Chondrocyte (in vitro differentiated cells): ENCODE measurements around the gene IGFBPL1. TPM values are rescaled to one million over a fixed set of nuclear protein-coding genes. Genes with fewer than 3 reads are reported as not detected.

Experiments
- DNase-seq: peaks from one replicate; pipeline ENCODE4 v3.0.0; 2021; ENCODE audit warnings: mixed read lengths, low spot score
- H3K27ac Mint-ChIP-seq: one replicate; pipeline ENCODE4 v1.8.0; 2021; ENCODE audit warnings: mild to moderate bottlenecking, moderate library complexity, mixed read lengths; ENCODE audit not compliant: unreplicated experiment
- H3K27me3 Mint-ChIP-seq: 2 replicates; pipeline ENCODE4 v1.8.0; 2021; ENCODE audit warnings: low read depth, mixed read lengths
- H3K36me3 Mint-ChIP-seq: 2 replicates; pipeline ENCODE4 v1.8.0; 2021; ENCODE audit warnings: low read depth, mixed read lengths
- H3K4me1 Mint-ChIP-seq: 2 replicates; pipeline ENCODE4 v1.8.0; 2021; ENCODE audit warnings: low read depth, mild to moderate bottlenecking, mixed read lengths
- H3K4me3 Mint-ChIP-seq: one replicate; pipeline ENCODE4 v1.8.0; 2021; ENCODE audit warnings: mild to moderate bottlenecking, moderate library complexity, mixed read lengths; ENCODE audit not compliant: unreplicated experiment
- H3K9me3 Mint-ChIP-seq: 2 replicates; pipeline ENCODE4 v1.8.0; 2021; ENCODE audit warnings: low read depth, mixed read lengths
- total RNA-seq: library from RNA; stranded (reverse); gene quantifications from 3 replicates; pipeline ENCODE4 v1.2.1, GENCODE V29; 2021
- TF ChIP-seq, protein P1 (sequence below): fragments of 200-600 bp; sonication (generic); IDR thresholded peaks from 2 replicates; pipeline ENCODE4 v1.5.0; 2021; ENCODE audit warnings: antibody characterized with exemption, mild to moderate bottlenecking, moderate library complexity

The IGFBPL1 gene
- total RNA-seq, 1 donor from 2014 or later, result 2.8 TPM

DNA sequence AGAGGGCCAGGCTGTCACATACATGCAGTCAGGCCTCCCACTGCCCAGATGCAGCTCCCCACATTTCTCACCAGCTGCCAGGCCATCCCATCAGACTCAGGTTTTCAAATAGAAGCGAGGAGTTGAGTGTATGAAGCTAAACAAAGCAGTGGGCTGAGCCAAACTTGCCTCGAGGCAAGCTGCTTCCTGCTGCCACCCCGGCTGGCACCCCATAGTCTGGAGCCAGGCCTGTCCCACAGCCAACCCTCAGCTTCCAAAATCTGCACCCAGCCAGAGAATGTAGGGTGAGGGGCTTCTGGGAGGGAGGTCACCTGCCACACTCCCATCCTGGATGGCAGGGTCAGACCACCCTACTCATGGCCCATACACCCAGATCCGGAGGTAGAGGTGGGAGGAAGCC lies 54.1 kb downstream of the IGFBPL1 start:
- TF ChIP-seq, protein P1, sequence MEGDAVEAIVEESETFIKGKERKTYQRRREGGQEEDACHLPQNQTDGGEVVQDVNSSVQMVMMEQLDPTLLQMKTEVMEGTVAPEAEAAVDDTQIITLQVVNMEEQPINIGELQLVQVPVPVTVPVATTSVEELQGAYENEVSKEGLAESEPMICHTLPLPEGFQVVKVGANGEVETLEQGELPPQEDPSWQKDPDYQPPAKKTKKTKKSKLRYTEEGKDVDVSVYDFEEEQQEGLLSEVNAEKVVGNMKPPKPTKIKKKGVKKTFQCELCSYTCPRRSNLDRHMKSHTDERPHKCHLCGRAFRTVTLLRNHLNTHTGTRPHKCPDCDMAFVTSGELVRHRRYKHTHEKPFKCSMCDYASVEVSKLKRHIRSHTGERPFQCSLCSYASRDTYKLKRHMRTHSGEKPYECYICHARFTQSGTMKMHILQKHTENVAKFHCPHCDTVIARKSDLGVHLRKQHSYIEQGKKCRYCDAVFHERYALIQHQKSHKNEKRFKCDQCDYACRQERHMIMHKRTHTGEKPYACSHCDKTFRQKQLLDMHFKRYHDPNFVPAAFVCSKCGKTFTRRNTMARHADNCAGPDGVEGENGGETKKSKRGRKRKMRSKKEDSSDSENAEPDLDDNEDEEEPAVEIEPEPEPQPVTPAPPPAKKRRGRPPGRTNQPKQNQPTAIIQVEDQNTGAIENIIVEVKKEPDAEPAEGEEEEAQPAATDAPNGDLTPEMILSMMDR, result no peak
- no peaks in the 10 kb centered on the region for H3K9me3 Mint-ChIP-seq
- H3K27ac Mint-ChIP-seq, result no peak overlapping the region
- no peak overlapping the region for H3K4me3 Mint-ChIP-seq
- peaks cover 2% of the 10 kb centered on the region for H3K27me3 Mint-ChIP-seq
- H3K4me1 Mint-ChIP-seq, result no peaks in the 10 kb centered on the region
- no peaks in the 10 kb centered on the region for H3K36me3 Mint-ChIP-seq
- DNase-seq, result no peak

DNA sequence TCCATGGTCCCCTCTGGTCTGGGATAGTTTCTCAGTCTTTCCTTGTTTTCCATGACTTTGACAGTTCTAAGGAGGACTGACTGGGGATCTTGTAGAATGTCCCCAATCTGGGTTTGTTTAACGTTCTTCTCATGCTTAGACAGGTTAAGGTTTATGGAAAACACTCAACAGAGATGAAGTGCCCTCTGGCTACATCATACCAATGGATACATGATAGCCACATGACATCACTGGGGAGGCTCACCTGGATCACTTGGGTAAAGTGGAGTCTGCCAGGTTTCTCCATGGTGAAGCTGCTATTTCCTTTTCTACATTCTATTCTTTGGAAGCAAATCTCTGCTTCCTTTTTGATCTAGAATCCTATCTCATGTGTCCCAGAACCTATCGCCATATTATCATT lies 55.5 kb downstream of the IGFBPL1 start:
- no peak overlapping the region for H3K27ac Mint-ChIP-seq
- H3K4me1 Mint-ChIP-seq, result peaks cover 2% of the 10 kb centered on the region
- H3K27me3 Mint-ChIP-seq, result peaks cover 2% of the 10 kb centered on the region
- H3K4me3 Mint-ChIP-seq, result no peak overlapping the region
- H3K9me3 Mint-ChIP-seq, result no peaks in the 10 kb centered on the region
- TF ChIP-seq, protein P1, result no peak
- DNase-seq, result no peak
- H3K36me3 Mint-ChIP-seq, result no peaks in the 10 kb centered on the region

DNA sequence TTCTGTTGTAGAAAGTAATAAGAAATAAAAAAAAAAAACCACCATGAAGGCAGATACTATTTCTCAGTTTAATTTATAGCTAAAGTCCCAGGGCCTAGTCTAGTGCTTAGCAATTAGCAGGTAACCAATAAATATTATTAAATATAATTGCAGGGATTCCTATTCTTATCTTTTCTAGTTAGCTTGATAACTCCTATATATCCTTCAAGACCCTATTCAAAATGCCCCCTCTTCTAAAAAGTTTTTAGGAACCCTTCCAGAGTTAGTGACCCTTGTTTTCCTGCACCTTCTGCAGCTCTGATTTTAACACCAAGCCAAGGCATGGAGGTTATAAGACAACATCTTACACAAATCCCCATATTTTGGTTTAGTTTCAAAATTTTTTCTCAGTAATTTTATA lies 56.4 kb downstream of the IGFBPL1 start:
- TF ChIP-seq, protein P1, result no peak
- H3K9me3 Mint-ChIP-seq, result no peaks in the 10 kb centered on the region
- H3K27ac Mint-ChIP-seq, result no peak overlapping the region
- peaks cover 10% of the 10 kb centered on the region for H3K4me1 Mint-ChIP-seq
- no peak overlapping the region for H3K4me3 Mint-ChIP-seq
- no peak for DNase-seq
- H3K27me3 Mint-ChIP-seq, result peaks cover 2% of the 10 kb centered on the region
- H3K36me3 Mint-ChIP-seq, result no peaks in the 10 kb centered on the region

DNA sequence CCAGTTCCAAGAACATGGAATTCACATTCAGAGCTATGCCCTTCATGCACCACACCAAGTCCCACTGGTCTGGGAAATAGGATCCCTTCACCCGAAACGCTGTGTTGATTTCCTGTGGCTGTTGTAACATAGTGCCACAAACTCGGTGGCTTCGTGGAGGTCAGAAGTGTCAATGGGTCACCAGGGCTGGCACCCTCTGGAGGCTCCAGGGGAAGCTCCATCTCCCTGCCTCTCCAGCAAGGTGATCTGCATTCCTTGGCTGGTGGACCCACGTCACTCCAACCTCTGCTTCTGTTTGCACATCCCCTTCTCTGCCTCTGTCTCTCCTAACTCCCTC lies 60.7 kb downstream of the IGFBPL1 start:
- TF ChIP-seq, protein P1, result no peak
- Mint-ChIP-seq H3K9me3 (no peaks in the 10 kb centered on the region), H3K27me3 (no peaks in the 10 kb centered on the region), H3K4me1 (peaks cover 54% of the 10 kb centered on the region), H3K4me3 (no peak overlapping the region), H3K27ac (peak overlapping the region; percentile 92), H3K36me3 (no peaks in the 10 kb centered on the region)
- no peak for DNase-seq

DNA sequence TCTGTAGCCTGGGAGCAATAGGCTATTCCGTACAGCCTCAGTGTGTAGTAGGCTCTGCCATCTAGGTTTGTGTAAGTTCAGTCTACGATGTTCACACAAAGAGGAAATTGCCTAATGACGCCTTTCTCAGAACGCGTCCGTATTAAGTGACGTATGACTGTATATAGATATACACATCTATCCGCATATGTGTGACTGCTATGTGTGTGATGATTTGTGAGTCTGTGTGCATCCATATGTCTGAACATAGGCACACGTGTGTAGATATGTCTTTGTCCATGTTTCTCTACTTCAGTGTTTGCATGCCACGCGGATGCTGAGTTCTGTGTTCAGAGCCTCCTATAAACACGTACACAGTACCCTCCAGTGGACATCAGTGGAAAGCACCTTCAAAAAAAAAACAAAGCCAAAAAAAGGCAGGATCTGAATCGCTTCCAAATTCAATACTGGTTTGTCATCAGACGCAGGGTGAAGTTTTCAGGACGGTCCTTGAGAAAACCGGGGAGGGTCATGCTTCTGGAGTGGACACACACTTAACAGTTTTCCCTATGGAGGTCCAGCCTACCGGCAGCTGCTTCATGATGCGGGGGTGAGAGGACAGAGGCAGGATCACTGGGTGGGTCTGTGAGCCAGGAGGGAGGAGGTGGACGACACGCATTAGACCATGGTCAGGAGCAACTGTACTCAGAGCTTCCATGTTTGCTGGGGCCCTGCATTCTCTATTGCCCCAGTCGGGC lies 61.2 kb downstream of the IGFBPL1 start:
- Mint-ChIP-seq H3K36me3 (no peaks in the 10 kb centered on the region), H3K4me3 (peak overlapping the region; percentile 49), H3K4me1 (peaks cover 58% of the 10 kb centered on the region), H3K27ac (peak overlapping the region; percentile 92), H3K9me3 (no peaks in the 10 kb centered on the region), H3K27me3 (no peaks in the 10 kb centered on the region)
- DNase-seq, result no peak
- TF ChIP-seq, protein P1, result peak; percentile 91
